ENCODE data around the gene HSDL1.
A peak's percentile ranks its signal among the peaks of the same experiment; 100 is the strongest.
"Not testable (repeated sequence)": the region's sequence is repeated elsewhere in the genome, so short reads cannot be mapped to it uniquely, and the experiment has no call there.

Gene HSDL1

GRCh38 chr16:84117494-84117843 is 27.5 kb downstream of the HSDL1 start:
- TF ChIP-seq CTCF (IDR thresholded peaks at IDR 0.05; ENCODE audit: borderline replicate concordance, control extremely low read depth, extremely low read depth, insufficient read depth, missing control alignments): no peak
- in situ Hi-C loops (cut with MboI; ENCODE audit: low sequenced_read_pairs, unreplicated experiment): no loop called here
- DNase-seq (ENCODE audit: low spot score): peak; percentile 57

- no peak for TF ChIP-seq CTCF (IDR thresholded peaks at IDR 0.05; ENCODE audit: borderline replicate concordance, control extremely low read depth, extremely low read depth, insufficient read depth, missing control alignments)
- in situ Hi-C loops (cut with MboI; ENCODE audit: low sequenced_read_pairs, unreplicated experiment): no loop called here
- DNase-seq (ENCODE audit: low spot score): peak; percentile 98
Observed at GRCh38 chr16:84116720-84117493, 28.1 kb downstream of the HSDL1 start, which contains the start of gene MBTPS1. TSS of gene MBTPS1 (minus strand) at chr16:84116942. CDS start at chr16:84101783, 15,159 bp downstream.

GRCh38 chr16:84115919-84116719 is 28.9 kb downstream of the HSDL1 start:
- in situ Hi-C loops (cut with MboI; ENCODE audit: low sequenced_read_pairs, unreplicated experiment): no loop called here
- no peak for DNase-seq (ENCODE audit: low spot score)
- peak; percentile 16 for TF ChIP-seq CTCF (IDR thresholded peaks at IDR 0.05; ENCODE audit: borderline replicate concordance, control extremely low read depth, extremely low read depth, insufficient read depth, missing control alignments)

GRCh38 chr16:84111949-84112348 is 33.0 kb downstream of the HSDL1 start:
- DNase-seq (ENCODE audit: low spot score); in situ Hi-C loops (cut with MboI; ENCODE audit: low sequenced_read_pairs, unreplicated experiment): not testable (repeated sequence)

- no peak for DNase-seq (ENCODE audit: low spot score)
- TF ChIP-seq CTCF (IDR thresholded peaks at IDR 0.05; ENCODE audit: borderline replicate concordance, control extremely low read depth, extremely low read depth, insufficient read depth, missing control alignments): no peak
- in situ Hi-C loops (cut with MboI; ENCODE audit: low sequenced_read_pairs, unreplicated experiment): no loop called here
Observed at GRCh38 chr16:84111525-84111924, 33.5 kb downstream of the HSDL1 start.

GRCh38 chr16:84110527-84110926 is 34.5 kb downstream of the HSDL1 start:
- no peak for DNase-seq (ENCODE audit: low spot score)
- TF ChIP-seq CTCF (IDR thresholded peaks at IDR 0.05; ENCODE audit: borderline replicate concordance, control extremely low read depth, extremely low read depth, insufficient read depth, missing control alignments): no peak

More at GRCh38 chr16:84110527-84110926, 34.5 kb downstream of the HSDL1 start:
- in situ Hi-C loops (cut with MboI; ENCODE audit: low sequenced_read_pairs, unreplicated experiment): no loop called here
